ENCODE measurements around the gene COL26A1. TPM values are rescaled to one million over a fixed set of nuclear protein-coding genes. Genes with fewer than 3 reads are reported as not detected.
"Not testable (repeated sequence)": the region's sequence is repeated elsewhere in the genome, so short reads cannot be mapped to it uniquely, and the experiment has no call there.

COL26A1 gene
- total RNA-seq (2014; rRNA removed; shearing (Covaris generic)) = 0.18 and 0.85 TPM in 2 replicates
- 0.56 and 0.70 TPM in 2 replicates for polyA plus RNA-seq (2015; cell fraction: cytosol; rRNA removed)
- 0.90 and 5.9 TPM in 2 replicates for polyA plus RNA-seq (2015; cell fraction: nucleus; rRNA removed)

- DNase-seq (ENCODE audit: low read depth, low spot score) = no peak
- in situ Hi-C loops (cut with HindIII; ENCODE audit: low pct_unique_long_range_greater_than_20kb, low sequenced_read_pairs) = no loop called here
Measured at GRCh38 chr7:101362334-101363195, at the start of gene COL26A1. Gene COL26A1, plus strand, starts transcription at chr7:101362875. Its CDS starts 158 bp downstream, at chr7:101363033.

GRCh38 chr7:101315336-101315735 is 47.3 kb upstream of the COL26A1 start:
- DNase-seq (ENCODE audit: low read depth, low spot score) = peak; percentile 80

GRCh38 chr7:101319401-101319800 is 43.3 kb upstream of the COL26A1 start:
- in situ Hi-C loops (cut with HindIII; ENCODE audit: low pct_unique_long_range_greater_than_20kb, low sequenced_read_pairs) = no loop called here
- DNase-seq (ENCODE audit: low read depth, low spot score) = no peak

More at GRCh38 chr7:101315336-101315735, 47.3 kb upstream of the COL26A1 start:
- in situ Hi-C loops (cut with HindIII; ENCODE audit: low pct_unique_long_range_greater_than_20kb, low sequenced_read_pairs) = no loop called here

GRCh38 chr7:101321491-101322401 is 40.9 kb upstream of the COL26A1 start, which contains the start of gene IFT22:
Gene IFT22, minus strand, starts transcription at chr7:101321812. Its CDS starts 103 bp downstream, at chr7:101321709.
- peak; percentile 95 for DNase-seq (ENCODE audit: low read depth, low spot score)
- in situ Hi-C loops (cut with HindIII; ENCODE audit: low pct_unique_long_range_greater_than_20kb, low sequenced_read_pairs) = no loop called here

- in situ Hi-C loops (cut with HindIII; ENCODE audit: low pct_unique_long_range_greater_than_20kb, low sequenced_read_pairs) = no loop called here
Measured at GRCh38 chr7:101328159-101328558, 34.5 kb upstream of the COL26A1 start.

GRCh38 chr7:101330011-101330484 is 32.6 kb upstream of the COL26A1 start:
- in situ Hi-C loops (cut with HindIII; ENCODE audit: low pct_unique_long_range_greater_than_20kb, low sequenced_read_pairs) = no loop called here
- peak; percentile 55 for DNase-seq (ENCODE audit: low read depth, low spot score)

More at GRCh38 chr7:101328159-101328558, 34.5 kb upstream of the COL26A1 start:
- no peak for DNase-seq (ENCODE audit: low read depth, low spot score)

GRCh38 chr7:101332026-101332425 is 30.6 kb upstream of the COL26A1 start:
- in situ Hi-C loops (cut with HindIII; ENCODE audit: low pct_unique_long_range_greater_than_20kb, low sequenced_read_pairs) = no loop called here
- no peak for DNase-seq (ENCODE audit: low read depth, low spot score)

- DNase-seq (ENCODE audit: low read depth, low spot score) = no peak
- in situ Hi-C loops (cut with HindIII; ENCODE audit: low pct_unique_long_range_greater_than_20kb, low sequenced_read_pairs) = no loop called here
Measured at GRCh38 chr7:101333912-101334311, 28.8 kb upstream of the COL26A1 start.

GRCh38 chr7:101340379-101340778 is 22.3 kb upstream of the COL26A1 start:
- DNase-seq (ENCODE audit: low read depth, low spot score) = no peak
- in situ Hi-C loops (cut with HindIII; ENCODE audit: low pct_unique_long_range_greater_than_20kb, low sequenced_read_pairs) = no loop called here

GRCh38 chr7:101342892-101343291 is 19.8 kb upstream of the COL26A1 start:
- no peak for DNase-seq (ENCODE audit: low read depth, low spot score)
- in situ Hi-C loops (cut with HindIII; ENCODE audit: low pct_unique_long_range_greater_than_20kb, low sequenced_read_pairs) = no loop called here

- DNase-seq (ENCODE audit: low read depth, low spot score) = no peak
- in situ Hi-C loops (cut with HindIII; ENCODE audit: low pct_unique_long_range_greater_than_20kb, low sequenced_read_pairs) = no loop called here
Measured at GRCh38 chr7:101347477-101347876, 15.2 kb upstream of the COL26A1 start.

- in situ Hi-C loops (cut with HindIII; ENCODE audit: low pct_unique_long_range_greater_than_20kb, low sequenced_read_pairs) = not testable (repeated sequence)
Measured at GRCh38 chr7:101348456-101349067, 14.1 kb upstream of the COL26A1 start.

GRCh38 chr7:101349300-101349699 is 13.4 kb upstream of the COL26A1 start:
- DNase-seq (ENCODE audit: low read depth, low spot score); in situ Hi-C loops (cut with HindIII; ENCODE audit: low pct_unique_long_range_greater_than_20kb, low sequenced_read_pairs): not testable (repeated sequence)

More at GRCh38 chr7:101348456-101349067, 14.1 kb upstream of the COL26A1 start:
- not testable (repeated sequence) for DNase-seq (ENCODE audit: low read depth, low spot score)

- no peak for DNase-seq (ENCODE audit: low read depth, low spot score)
- in situ Hi-C loops (cut with HindIII; ENCODE audit: low pct_unique_long_range_greater_than_20kb, low sequenced_read_pairs) = no loop called here
Measured at GRCh38 chr7:101352920-101353308, 9.8 kb upstream of the COL26A1 start.

GRCh38 chr7:101357433-101357832 is 5.2 kb upstream of the COL26A1 start:
- in situ Hi-C loops (cut with HindIII; ENCODE audit: low pct_unique_long_range_greater_than_20kb, low sequenced_read_pairs) = no loop called here
- DNase-seq (ENCODE audit: low read depth, low spot score) = no peak

- in situ Hi-C loops (cut with HindIII; ENCODE audit: low pct_unique_long_range_greater_than_20kb, low sequenced_read_pairs) = no loop called here
Measured at GRCh38 chr7:101363196-101363733, 590 bp downstream of the COL26A1 start.

GRCh38 chr7:101363734-101364374 is 1.2 kb downstream of the COL26A1 start:
- in situ Hi-C loops (cut with HindIII; ENCODE audit: low pct_unique_long_range_greater_than_20kb, low sequenced_read_pairs) = no loop called here

More at GRCh38 chr7:101363196-101363733, 590 bp downstream of the COL26A1 start:
- no peak for DNase-seq (ENCODE audit: low read depth, low spot score)

More at GRCh38 chr7:101363734-101364374, 1.2 kb downstream of the COL26A1 start:
- peak; percentile 75 for DNase-seq (ENCODE audit: low read depth, low spot score)

Data from SK-MEL-5 (cell line).